Spleen (tissue), 7 donors: ENCODE measurements around the gene NARS2.

Source experiments
- CTCF ChIP-seq, 11 experiments: fragments of 200-600 bp in 7 of 11; fragments of 450-650 bp in 4 of 11; sonication (generic) in 4 of 11; IDR thresholded peaks in 8 of 11; conservative IDR thresholded peaks in 3 of 11; 1 replicate in 7 of 11; 2 replicates in 4 of 11; pipeline versions ENCODE4 v1.4.0 to v1.8.0; 2016 to 2021; ENCODE audit warnings: antibody characterized with exemption in 11 of 11, inconsistent platforms in 4 of 11, mild to moderate bottlenecking in 1 of 11
- POLR2A ChIP-seq, 3 donors: fragments of 450-650 bp; IDR thresholded peaks; one replicate each; pipeline ENCODE4 v1.5.1; 2017; ENCODE audit warnings: antibody characterized with exemption in 3 of 3, mild to moderate bottlenecking in 1 of 3
- POLR2AphosphoS5 ChIP-seq, 3 donors: sonication (generic); formaldehyde crosslinking; IDR thresholded peaks; one replicate each; pipeline ENCODE4 v1.5.1; 2017; ENCODE audit warnings: antibody characterized with exemption in 3 of 3
- donor health status: DM: no; HTN: no; CAD: no; lungs with moderate emphysema.
- donor health status: DM: no; HTN: no; CAD: no.
- donor health status: DM: no; HTN: no; CAD: no.

GRCh38 chr11:78573681-78574080 is 983 bp downstream of the NARS2 start:
- TF ChIP-seq CTCF (IDR thresholded peaks at IDR 0.05 in 8 of 11, conservative IDR thresholded peaks at IDR 0.05 in 3 of 11), result no peak
- TF ChIP-seq POLR2AphosphoS5 (IDR thresholded peaks at IDR 0.05), result no peak
- TF ChIP-seq POLR2A (IDR thresholded peaks at IDR 0.05), result no peak
